Measurements from ENCODE around the gene TNFRSF21.
"Not testable (repeated sequence)": the region's sequence is repeated elsewhere in the genome, so short reads cannot be mapped to it uniquely, and the experiment has no call there.

The TNFRSF21 gene

GRCh38 chr6:47286301-47286700 is 23.4 kb downstream of the TNFRSF21 start:
- DNase-seq, result no peak

GRCh38 chr6:47283993-47284392 is 25.7 kb downstream of the TNFRSF21 start:
- DNase-seq, result no peak

- no peak for DNase-seq
These were observed 31.2 kb downstream of the TNFRSF21 start for GRCh38 chr6:47278545-47278944.

- DNase-seq, result no peak
These were observed 32.0 kb downstream of the TNFRSF21 start for GRCh38 chr6:47277702-47278101.

GRCh38 chr6:47276377-47276776 is 33.3 kb downstream of the TNFRSF21 start:
- DNase-seq, result no peak

GRCh38 chr6:47275640-47276039 is 34.1 kb downstream of the TNFRSF21 start:
- DNase-seq, result no peak

- DNase-seq, result not testable (repeated sequence)
These were observed 34.6 kb downstream of the TNFRSF21 start for GRCh38 chr6:47275132-47275531.

- no peak for DNase-seq
These were observed 41.0 kb downstream of the TNFRSF21 start for GRCh38 chr6:47268572-47269187.

- DNase-seq, result no peak
These were observed 42.4 kb downstream of the TNFRSF21 start for GRCh38 chr6:47267301-47267700.

- no peak for DNase-seq
These were observed 43.7 kb downstream of the TNFRSF21 start for GRCh38 chr6:47265971-47266370.

GRCh38 chr6:47264775-47265184 is 44.9 kb downstream of the TNFRSF21 start:
- no peak for DNase-seq

- DNase-seq, result no peak
These were observed 46.4 kb downstream of the TNFRSF21 start for GRCh38 chr6:47263268-47263667.

- no peak for DNase-seq
These were observed 47.5 kb downstream of the TNFRSF21 start for GRCh38 chr6:47262231-47262630.

- no peak for DNase-seq
These were observed 48.5 kb downstream of the TNFRSF21 start for GRCh38 chr6:47261191-47261590.

GRCh38 chr6:47260021-47260420 is 49.7 kb downstream of the TNFRSF21 start:
- DNase-seq, result no peak

GRCh38 chr6:47258724-47259347 is 50.9 kb downstream of the TNFRSF21 start:
- no peak for DNase-seq

GRCh38 chr6:47256981-47257730 is 52.5 kb downstream of the TNFRSF21 start:
- no peak for DNase-seq

GRCh38 chr6:47256361-47256760 is 53.3 kb downstream of the TNFRSF21 start:
- no peak for DNase-seq

GRCh38 chr6:47254906-47255305 is 54.8 kb downstream of the TNFRSF21 start:
- DNase-seq, result no peak

- no peak for DNase-seq
These were observed 55.7 kb downstream of the TNFRSF21 start for GRCh38 chr6:47254051-47254450.

GRCh38 chr6:47253136-47253535 is 56.6 kb downstream of the TNFRSF21 start:
- no peak for DNase-seq

GRCh38 chr6:47252633-47253032 is 57.1 kb downstream of the TNFRSF21 start:
- no peak for DNase-seq

- DNase-seq, result no peak
These were observed 58.3 kb downstream of the TNFRSF21 start for GRCh38 chr6:47251396-47251795.

GRCh38 chr6:47250302-47250701 is 59.4 kb downstream of the TNFRSF21 start:
- DNase-seq, result no peak
